Suprapubic skin (tissue), 4 donors: ENCODE data around the gene GNAT3.

Source experiments
- POLR2A ChIP-seq, 2 donors: fragments of 450-650 bp; IDR thresholded peaks; one replicate each; pipeline ENCODE4 v1.6.1; 2017; ENCODE audit warnings: antibody characterized with exemption in 2 of 2, mild to moderate bottlenecking in 2 of 2, moderate library complexity in 2 of 2
- POLR2AphosphoS5 ChIP-seq, 3 donors: sonication (generic); formaldehyde crosslinking; IDR thresholded peaks; one replicate each; pipeline ENCODE4 v1.6.1; 2017; ENCODE audit warnings: antibody characterized with exemption in 3 of 3
- TF ChIP-seq, protein P1 (sequence below), 2 donors: fragments of 200-600 bp in 1 of 2; fragments of 450-650 bp in 1 of 2; sonication (generic) in 1 of 2; IDR thresholded peaks; one replicate each; pipeline ENCODE4 v1.5.1; 2016 to 2019; ENCODE audit warnings: antibody characterized with exemption in 2 of 2, mild to moderate bottlenecking in 1 of 2, moderate library complexity in 1 of 2

DNA sequence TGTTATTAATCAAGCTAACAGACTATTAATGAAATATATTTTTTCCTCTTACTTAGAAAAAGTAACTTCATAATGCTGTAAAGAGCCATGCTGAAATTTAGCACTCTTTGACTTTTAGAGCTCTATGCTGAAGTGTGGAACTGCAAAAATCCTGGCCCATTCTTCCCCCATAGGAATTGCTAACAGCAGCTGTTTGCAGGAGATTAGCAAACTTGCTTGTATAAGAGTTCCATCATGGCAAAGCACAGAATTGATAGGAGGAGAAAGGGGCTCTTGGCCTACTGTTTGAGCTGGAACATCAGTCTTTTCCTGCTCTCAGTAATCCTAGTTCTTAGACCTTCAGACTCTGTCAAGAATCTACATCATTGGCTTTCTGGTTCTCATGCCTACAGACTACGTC, 18.3 kb upstream of the GNAT3 start:
- TF ChIP-seq, protein P1, sequence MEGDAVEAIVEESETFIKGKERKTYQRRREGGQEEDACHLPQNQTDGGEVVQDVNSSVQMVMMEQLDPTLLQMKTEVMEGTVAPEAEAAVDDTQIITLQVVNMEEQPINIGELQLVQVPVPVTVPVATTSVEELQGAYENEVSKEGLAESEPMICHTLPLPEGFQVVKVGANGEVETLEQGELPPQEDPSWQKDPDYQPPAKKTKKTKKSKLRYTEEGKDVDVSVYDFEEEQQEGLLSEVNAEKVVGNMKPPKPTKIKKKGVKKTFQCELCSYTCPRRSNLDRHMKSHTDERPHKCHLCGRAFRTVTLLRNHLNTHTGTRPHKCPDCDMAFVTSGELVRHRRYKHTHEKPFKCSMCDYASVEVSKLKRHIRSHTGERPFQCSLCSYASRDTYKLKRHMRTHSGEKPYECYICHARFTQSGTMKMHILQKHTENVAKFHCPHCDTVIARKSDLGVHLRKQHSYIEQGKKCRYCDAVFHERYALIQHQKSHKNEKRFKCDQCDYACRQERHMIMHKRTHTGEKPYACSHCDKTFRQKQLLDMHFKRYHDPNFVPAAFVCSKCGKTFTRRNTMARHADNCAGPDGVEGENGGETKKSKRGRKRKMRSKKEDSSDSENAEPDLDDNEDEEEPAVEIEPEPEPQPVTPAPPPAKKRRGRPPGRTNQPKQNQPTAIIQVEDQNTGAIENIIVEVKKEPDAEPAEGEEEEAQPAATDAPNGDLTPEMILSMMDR (IDR thresholded peaks at IDR 0.05): no peak
- no peak for TF ChIP-seq POLR2A (IDR thresholded peaks at IDR 0.05)
- TF ChIP-seq POLR2AphosphoS5 (IDR thresholded peaks at IDR 0.05): no peak
